Osteocyte (in vitro differentiated cells): ENCODE results near the gene FMNL3. TPM values are rescaled to one million over a fixed set of nuclear protein-coding genes. Genes with fewer than 3 reads are reported as not detected.

ENCODE experiments used
- DNase-seq: peaks from one replicate; pipeline ENCODE4 v3.0.0; 2021; ENCODE audit warnings: mixed read lengths; ENCODE audit not compliant: unreplicated experiment; ENCODE audit errors: extremely low spot score
- H3K27ac Mint-ChIP-seq: one replicate; pipeline ENCODE4 v1.8.0; 2021; ENCODE audit warnings: mild to moderate bottlenecking, mixed read lengths; ENCODE audit not compliant: unreplicated experiment
- H3K27me3 Mint-ChIP-seq: one replicate; pipeline ENCODE4 v1.8.0; 2021; ENCODE audit warnings: mixed read lengths; ENCODE audit not compliant: unreplicated experiment
- H3K36me3 Mint-ChIP-seq: one replicate; pipeline ENCODE4 v1.8.0; 2021; ENCODE audit warnings: mixed read lengths; ENCODE audit not compliant: unreplicated experiment
- H3K4me1 Mint-ChIP-seq: one replicate; pipeline ENCODE4 v1.8.0; 2021; ENCODE audit warnings: mixed read lengths; ENCODE audit not compliant: unreplicated experiment
- H3K4me3 Mint-ChIP-seq: one replicate; pipeline ENCODE4 v1.8.0; 2021; ENCODE audit warnings: mild to moderate bottlenecking, moderate library complexity, mixed read lengths; ENCODE audit not compliant: unreplicated experiment
- H3K9me3 Mint-ChIP-seq: one replicate; pipeline ENCODE4 v1.8.0; 2021; ENCODE audit warnings: mixed read lengths; ENCODE audit not compliant: unreplicated experiment
- total RNA-seq: library from RNA; stranded (reverse); gene quantifications from 2 replicates; pipeline ENCODE4 v1.2.1, GENCODE V29; 2021
- TF ChIP-seq, protein P1 (sequence below): fragments of 200-600 bp; sonication (generic); IDR thresholded peaks from 2 replicates; pipeline ENCODE4 v1.5.0; 2021; ENCODE audit warnings: antibody characterized with exemption, mild to moderate bottlenecking, moderate library complexity

Gene FMNL3
- total RNA-seq, 1 donor from 2014 or later, result 37.4 TPM

DNA sequence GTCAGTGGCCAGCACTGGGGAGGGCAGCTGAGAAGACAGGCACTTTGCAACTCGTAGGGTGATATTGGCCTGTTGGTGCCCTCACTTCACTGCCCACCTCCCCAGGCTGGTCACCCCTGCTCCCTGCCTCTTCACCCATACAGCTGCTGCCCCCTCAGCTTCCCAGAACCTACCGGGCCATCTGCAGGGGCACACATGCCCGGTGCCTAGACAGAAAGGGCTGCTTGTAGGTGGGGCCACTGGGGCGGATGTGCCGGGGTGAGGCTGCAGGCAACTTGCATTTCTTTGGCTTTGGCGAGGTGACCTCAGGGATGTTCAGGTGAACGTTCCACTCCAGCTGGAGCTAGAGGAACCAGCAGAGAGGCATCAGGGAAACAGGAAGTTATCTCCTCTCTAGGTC lies 118.9 kb downstream of the FMNL3 start:
- H3K36me3 Mint-ChIP-seq, result peaks cover 10% of the 10 kb centered on the region
- H3K4me1 Mint-ChIP-seq, result peaks cover 39% of the 10 kb centered on the region
- H3K27me3 Mint-ChIP-seq, result no peaks in the 10 kb centered on the region
- no peak overlapping the region for H3K4me3 Mint-ChIP-seq
- no peak for DNase-seq
- no peaks in the 10 kb centered on the region for H3K9me3 Mint-ChIP-seq
- TF ChIP-seq, protein P1, sequence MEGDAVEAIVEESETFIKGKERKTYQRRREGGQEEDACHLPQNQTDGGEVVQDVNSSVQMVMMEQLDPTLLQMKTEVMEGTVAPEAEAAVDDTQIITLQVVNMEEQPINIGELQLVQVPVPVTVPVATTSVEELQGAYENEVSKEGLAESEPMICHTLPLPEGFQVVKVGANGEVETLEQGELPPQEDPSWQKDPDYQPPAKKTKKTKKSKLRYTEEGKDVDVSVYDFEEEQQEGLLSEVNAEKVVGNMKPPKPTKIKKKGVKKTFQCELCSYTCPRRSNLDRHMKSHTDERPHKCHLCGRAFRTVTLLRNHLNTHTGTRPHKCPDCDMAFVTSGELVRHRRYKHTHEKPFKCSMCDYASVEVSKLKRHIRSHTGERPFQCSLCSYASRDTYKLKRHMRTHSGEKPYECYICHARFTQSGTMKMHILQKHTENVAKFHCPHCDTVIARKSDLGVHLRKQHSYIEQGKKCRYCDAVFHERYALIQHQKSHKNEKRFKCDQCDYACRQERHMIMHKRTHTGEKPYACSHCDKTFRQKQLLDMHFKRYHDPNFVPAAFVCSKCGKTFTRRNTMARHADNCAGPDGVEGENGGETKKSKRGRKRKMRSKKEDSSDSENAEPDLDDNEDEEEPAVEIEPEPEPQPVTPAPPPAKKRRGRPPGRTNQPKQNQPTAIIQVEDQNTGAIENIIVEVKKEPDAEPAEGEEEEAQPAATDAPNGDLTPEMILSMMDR, result no peak
- peak overlapping the region; percentile 25 for H3K27ac Mint-ChIP-seq

DNA sequence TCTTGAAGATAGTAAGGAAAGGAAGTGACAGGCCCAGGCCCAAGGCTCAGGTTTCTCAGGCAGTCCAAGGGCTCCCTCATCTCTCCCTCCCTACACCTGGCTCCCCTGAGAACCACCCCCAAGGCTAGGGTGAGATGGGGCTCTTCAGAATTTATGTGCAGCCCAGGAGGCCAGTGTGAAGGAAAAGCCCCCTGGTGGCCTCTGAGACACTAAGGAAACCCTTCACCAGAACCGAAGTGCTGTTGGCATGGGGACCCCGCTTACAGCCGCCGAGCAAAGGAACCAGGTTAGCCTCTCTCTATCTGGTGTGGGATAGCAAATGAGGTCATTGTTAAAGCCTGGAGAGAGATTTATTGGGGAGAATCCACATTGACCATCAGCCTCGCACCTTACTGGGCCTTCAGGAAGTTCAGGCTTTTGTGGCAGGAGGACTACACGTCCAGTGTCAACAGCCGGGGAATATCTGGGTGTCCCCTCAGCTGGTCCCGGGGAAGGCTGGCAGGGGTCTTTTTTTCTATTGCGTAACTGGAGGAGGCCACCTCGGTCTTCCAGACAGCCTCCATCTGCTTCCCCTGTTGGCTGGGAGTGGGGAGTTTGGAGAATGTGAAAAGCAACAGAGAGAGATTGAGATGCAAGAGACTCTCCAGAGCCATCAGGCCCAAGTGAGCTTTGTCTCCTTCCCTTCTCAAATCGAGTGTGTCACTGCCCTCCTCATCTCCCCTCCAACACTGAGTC lies 119.9 kb downstream of the FMNL3 start:
- TF ChIP-seq, protein P1, result no peak
- Mint-ChIP-seq H3K4me3 (no peak overlapping the region), H3K27me3 (no peaks in the 10 kb centered on the region), H3K27ac (no peak overlapping the region), H3K4me1 (peaks cover 47% of the 10 kb centered on the region), H3K36me3 (peaks cover 10% of the 10 kb centered on the region), H3K9me3 (no peaks in the 10 kb centered on the region)
- DNase-seq, result no peak

Other genes starting within 250 kb of the FMNL3 start
- 0.35 TPM in 1 of 2 replicates, not detected in the other for gene KCNH3, start 168.4 kb downstream of the FMNL3 start, total RNA-seq
- 61.6 and 69.3 TPM in 2 replicates for gene MCRS1, start 139.3 kb downstream of the FMNL3 start, total RNA-seq
- gene FAM186B, start 101.8 kb downstream of the FMNL3 start, total RNA-seq, result 0.30 and 0.50 TPM in 2 replicates
- gene PRPF40B, start 83.8 kb downstream of the FMNL3 start, total RNA-seq, result 25.6 and 28.9 TPM in 2 replicates
- gene TMBIM6, start 34.2 kb upstream of the FMNL3 start, total RNA-seq, result 385 TPM in 2 replicates
- gene NCKAP5L, start 121.0 kb upstream of the FMNL3 start, total RNA-seq, result 39.1 and 42.4 TPM in 2 replicates
- 4.2 and 5.3 TPM in 2 replicates for gene BCDIN3D, start 135.7 kb upstream of the FMNL3 start, total RNA-seq
- gene FAIM2, start 196.5 kb upstream of the FMNL3 start, total RNA-seq, result 1.4 and 1.5 TPM in 2 replicates
- not detected in 2 replicates for gene AQP2, start 243.3 kb upstream of the FMNL3 start, total RNA-seq